ENCODE measurements around the gene CSHL1. TPM values are rescaled to one million over a fixed set of nuclear protein-coding genes. Genes with fewer than 3 reads are reported as not detected.

Gene CSHL1
- not detected for total RNA-seq (2021; fragmentation: NEBNext Ultra II Directional; extraction: Animal tissue kit (Norgen Biotek cat#: 25700))
- long read RNA-seq = 0 reads

GRCh38 chr17:63911041-63911635 is at the start of gene CSHL1:
TSS of gene CSHL1 (minus strand) at chr17:63911258. CDS start at chr17:63911196, 62 bp downstream.
- no peaks in the 10 kb centered on the region for H3K36me3 Mint-ChIP-seq (ENCODE audit: low read depth)
- TF ChIP-seq CTCF (IDR thresholded peaks at IDR 0.05) = no peak
- H3K9me3 Mint-ChIP-seq = no peaks in the 10 kb centered on the region
- no peaks in the 10 kb centered on the region for H3K4me1 Mint-ChIP-seq (ENCODE audit: low read depth)
- H3K27ac Mint-ChIP-seq = no peak within 1 kb of the TSS
- no peak within 1 kb of the TSS for H3K4me3 Mint-ChIP-seq
- H3K27me3 Mint-ChIP-seq (ENCODE audit: insufficient read depth) = peaks cover 65% of the 10 kb centered on the region
- no peak for DNase-seq

GRCh38 chr17:63960430-63960829 is 49.4 kb upstream of the CSHL1 start:
- H3K4me3 Mint-ChIP-seq = no peak overlapping the region

GRCh38 chr17:63960006-63960405 is 48.9 kb upstream of the CSHL1 start:
- H3K27me3 Mint-ChIP-seq (ENCODE audit: insufficient read depth) = peaks cover 3% of the 10 kb centered on the region
- DNase-seq = no peak
- H3K27ac Mint-ChIP-seq = no peak overlapping the region
- no peak overlapping the region for H3K4me3 Mint-ChIP-seq
- no peaks in the 10 kb centered on the region for H3K9me3 Mint-ChIP-seq
- H3K36me3 Mint-ChIP-seq (ENCODE audit: low read depth) = no peaks in the 10 kb centered on the region
- H3K4me1 Mint-ChIP-seq (ENCODE audit: low read depth) = peaks cover 17% of the 10 kb centered on the region
- no peak for TF ChIP-seq CTCF (IDR thresholded peaks at IDR 0.05)

More at GRCh38 chr17:63960430-63960829, 49.4 kb upstream of the CSHL1 start:
- Mint-ChIP-seq H3K9me3 (no peaks in the 10 kb centered on the region), H3K36me3 (ENCODE audit: low read depth) (no peaks in the 10 kb centered on the region), H3K4me1 (ENCODE audit: low read depth) (peaks cover 17% of the 10 kb centered on the region), H3K27ac (no peak overlapping the region), H3K27me3 (ENCODE audit: insufficient read depth) (peaks cover 3% of the 10 kb centered on the region)
- TF ChIP-seq CTCF (IDR thresholded peaks at IDR 0.05) = no peak
- no peak for DNase-seq

- Mint-ChIP-seq H3K27ac (no peak overlapping the region; the same call in 1 of the 2 replicates), H3K9me3 (no peaks in the 10 kb centered on the region), H3K4me1 (ENCODE audit: low read depth) (peaks cover 17% of the 10 kb centered on the region), H3K36me3 (ENCODE audit: low read depth) (no peaks in the 10 kb centered on the region), H3K4me3 (no peak overlapping the region), H3K27me3 (ENCODE audit: insufficient read depth) (peaks cover 12% of the 10 kb centered on the region)
- TF ChIP-seq CTCF (IDR thresholded peaks at IDR 0.05) = no peak
- peak; percentile 59 for DNase-seq
Measured at GRCh38 chr17:63956296-63956920, 45.4 kb upstream of the CSHL1 start.

- Mint-ChIP-seq H3K27me3 (ENCODE audit: insufficient read depth) (peaks cover 12% of the 10 kb centered on the region), H3K4me3 (no peak overlapping the region), H3K9me3 (no peaks in the 10 kb centered on the region), H3K36me3 (ENCODE audit: low read depth) (no peaks in the 10 kb centered on the region), H3K27ac (no peak overlapping the region), H3K4me1 (ENCODE audit: low read depth) (peaks cover 17% of the 10 kb centered on the region)
- TF ChIP-seq CTCF (IDR thresholded peaks at IDR 0.05) = no peak
- no peak for DNase-seq
Measured at GRCh38 chr17:63955791-63956190, 44.7 kb upstream of the CSHL1 start.

All from HFFc6 (cell line).